SJSA1 (cell line): ENCODE measurements around the gene VEGFC. TPM values are rescaled to one million over a fixed set of nuclear protein-coding genes. Genes with fewer than 3 reads are reported as not detected.

Experiments
- DNase-seq, 2 experiments: peaks; one replicate each; pipeline ENCODE4 v3.0.0-alpha.2; 2015 to 2020; ENCODE audit warnings: low spot score in 2 of 2, low read depth in 1 of 2
- H3K27ac ChIP-seq: fragments of 250-450 bp; sonication (Bioruptor Pico); 2 replicates; pipeline ENCODE4 v1.5.1; 2020; ENCODE audit warnings: mild to moderate bottlenecking, moderate library complexity
- H3K27me3 ChIP-seq: fragments of 250-450 bp; sonication (Bioruptor Pico); replicated peaks from 2 replicates; pipeline ENCODE4 v1.5.1; 2020; ENCODE audit warnings: mild to moderate bottlenecking, moderate library complexity
- H3K36me3 ChIP-seq: fragments of 250-450 bp; sonication (Bioruptor Pico); 2 replicates; pipeline ENCODE4 v1.5.1; 2020; ENCODE audit warnings: mild to moderate bottlenecking
- H3K4me1 ChIP-seq: fragments of 250-450 bp; sonication (Bioruptor Pico); replicated peaks from 2 replicates; pipeline ENCODE4 v1.6.1; 2021; ENCODE audit warnings: mild to moderate bottlenecking
- H3K4me3 ChIP-seq: fragments of 250-450 bp; sonication (Bioruptor Pico); 2 replicates; pipeline ENCODE4 v1.5.1; 2020; ENCODE audit warnings: mild to moderate bottlenecking
- H3K9me3 ChIP-seq: fragments of 250-450 bp; sonication (Bioruptor Pico); replicated peaks from 2 replicates; pipeline ENCODE4 v1.5.1; 2020; ENCODE audit warnings: mild to moderate bottlenecking
- total RNA-seq: library from RNA; depleted of rRNA; stranded (reverse); fragments of >200 nt; shearing (Covaris generic); gene quantifications from 2 replicates; pipeline ENCODE4 v1.2.3, GENCODE V29; 2014

The VEGFC gene
- total RNA-seq, 1 experiment from 2014 or later = 19.0 TPM

DNA sequence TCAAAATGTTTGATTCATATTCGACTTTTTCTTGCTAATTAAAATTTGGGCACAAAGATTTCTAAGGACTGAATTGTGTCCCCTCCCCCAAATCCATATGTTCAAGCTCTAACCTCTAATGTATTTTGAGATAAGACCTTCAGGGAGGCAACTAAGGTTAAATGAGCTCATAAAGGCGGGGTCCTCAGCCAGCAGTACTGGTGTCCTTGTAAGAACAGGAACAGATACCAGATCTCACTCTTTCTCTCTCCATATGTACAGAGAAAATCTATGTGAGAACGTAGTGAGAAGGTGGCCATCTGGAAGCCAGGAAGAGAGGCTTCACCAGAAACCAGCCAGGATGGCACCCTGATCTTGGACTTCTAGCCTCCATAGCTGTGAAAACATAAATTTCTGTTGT lies 116.9 kb downstream of the VEGFC start:
- Histone ChIP-seq H3K9me3 (no peaks in the 10 kb centered on the region), H3K36me3 (no peaks in the 10 kb centered on the region), H3K4me3 (no peak overlapping the region), H3K27me3 (no peaks in the 10 kb centered on the region), H3K27ac (no peak overlapping the region), H3K4me1 (no peaks in the 10 kb centered on the region)
- DNase-seq = no peak

DNA sequence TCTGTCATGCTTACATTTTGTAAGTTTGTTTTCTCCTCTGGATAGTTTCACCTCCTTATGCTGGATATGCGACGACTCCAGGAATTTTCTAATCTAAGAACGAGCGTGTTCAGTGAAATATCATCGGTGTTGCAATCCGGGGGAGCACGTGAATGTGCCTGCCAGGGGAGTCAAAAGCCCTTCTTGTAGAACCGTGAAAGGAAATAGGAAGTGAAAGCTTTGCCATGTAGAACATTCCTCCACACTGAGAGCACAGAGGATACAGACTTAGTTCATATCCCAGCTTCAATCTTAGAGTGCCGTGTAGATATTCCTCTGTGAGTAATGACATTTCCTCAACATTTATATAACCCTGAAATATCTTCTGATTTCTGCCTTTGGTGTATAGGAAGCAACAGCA lies 121.2 kb downstream of the VEGFC start:
- H3K36me3 ChIP-seq = no peaks in the 10 kb centered on the region
- H3K27ac ChIP-seq = no peak overlapping the region
- DNase-seq = no peak

DNA sequence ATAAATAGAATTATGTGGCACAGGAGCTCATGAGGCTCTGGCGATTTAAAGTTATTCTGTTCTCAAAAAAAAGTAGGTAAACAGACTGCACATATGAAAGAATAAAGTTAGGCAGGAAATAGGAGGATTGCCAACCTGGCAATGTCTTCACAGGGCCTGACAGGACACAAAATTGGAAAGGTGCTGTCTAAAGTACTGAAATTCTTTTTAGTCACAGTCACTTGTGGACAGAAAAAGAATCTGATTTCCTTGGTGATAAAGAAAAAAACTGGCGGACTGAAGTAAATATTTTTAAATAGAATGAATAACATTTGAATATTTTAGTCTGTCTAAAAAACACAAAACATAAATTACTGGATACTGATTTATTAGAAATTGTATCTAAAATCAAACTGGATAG lies 124.4 kb downstream of the VEGFC start:
- H3K27me3 ChIP-seq = no peaks in the 10 kb centered on the region
- no peak for DNase-seq
- H3K27ac ChIP-seq = no peak overlapping the region
- no peaks in the 10 kb centered on the region for H3K36me3 ChIP-seq
- H3K4me3 ChIP-seq = no peak overlapping the region
- no peaks in the 10 kb centered on the region for H3K4me1 ChIP-seq
- H3K9me3 ChIP-seq = no peaks in the 10 kb centered on the region

More for the DNA sequence above, 121.2 kb downstream of the VEGFC start:
- no peaks in the 10 kb centered on the region for H3K4me1 ChIP-seq
- H3K27me3 ChIP-seq = no peaks in the 10 kb centered on the region
- H3K9me3 ChIP-seq = no peaks in the 10 kb centered on the region
- no peak overlapping the region for H3K4me3 ChIP-seq

DNA sequence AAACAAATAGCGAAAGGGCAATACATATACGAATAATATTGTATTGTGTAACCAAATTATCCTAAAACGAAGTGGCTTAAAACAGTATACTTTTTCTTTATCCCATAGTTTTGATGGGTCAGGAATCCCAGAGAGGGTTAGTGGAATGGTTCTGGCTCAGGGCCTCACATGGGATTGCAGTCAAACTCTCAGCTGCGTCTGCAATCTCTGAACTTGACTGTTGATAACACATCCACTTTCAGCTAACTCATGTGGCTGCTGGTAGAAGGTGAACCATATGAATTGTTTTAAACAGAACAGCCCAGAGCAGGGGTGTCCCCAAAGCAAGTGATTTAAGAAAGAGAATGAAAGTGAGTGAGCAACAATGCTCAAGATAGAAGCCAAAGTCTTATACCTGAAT lies 127.8 kb downstream of the VEGFC start:
- Histone ChIP-seq H3K4me1 (no peaks in the 10 kb centered on the region), H3K36me3 (no peaks in the 10 kb centered on the region), H3K4me3 (no peak overlapping the region), H3K9me3 (no peaks in the 10 kb centered on the region; the same call in 1 of the 2 replicates), H3K27ac (no peak overlapping the region), H3K27me3 (no peaks in the 10 kb centered on the region)
- no peak for DNase-seq

DNA sequence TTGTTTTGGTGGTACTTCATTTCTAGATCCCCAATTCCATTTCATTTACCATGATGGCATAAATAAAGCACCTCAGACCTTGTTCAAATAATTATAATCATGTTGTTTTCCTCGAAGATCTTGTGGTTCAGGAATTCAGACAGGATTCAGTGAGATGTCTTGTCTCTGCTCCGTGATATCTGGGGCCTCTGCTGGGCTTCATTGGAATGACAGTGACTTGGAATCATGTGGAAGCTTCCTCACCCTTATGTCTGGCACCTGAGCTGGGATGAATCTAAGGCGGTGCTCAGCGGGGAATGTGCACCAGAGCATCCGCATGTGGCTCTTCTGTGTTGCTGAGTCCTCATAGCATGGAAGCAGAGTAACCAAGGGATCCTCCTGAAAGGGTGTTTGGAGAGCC lies 132.2 kb downstream of the VEGFC start:
- no peak overlapping the region for H3K27ac ChIP-seq
- no peak overlapping the region for H3K4me3 ChIP-seq
- DNase-seq = no peak
- no peaks in the 10 kb centered on the region for H3K27me3 ChIP-seq
- no peaks in the 10 kb centered on the region for H3K36me3 ChIP-seq
- H3K4me1 ChIP-seq = no peaks in the 10 kb centered on the region
- H3K9me3 ChIP-seq = no peaks in the 10 kb centered on the region; the same call in 1 of the 2 replicates

DNA sequence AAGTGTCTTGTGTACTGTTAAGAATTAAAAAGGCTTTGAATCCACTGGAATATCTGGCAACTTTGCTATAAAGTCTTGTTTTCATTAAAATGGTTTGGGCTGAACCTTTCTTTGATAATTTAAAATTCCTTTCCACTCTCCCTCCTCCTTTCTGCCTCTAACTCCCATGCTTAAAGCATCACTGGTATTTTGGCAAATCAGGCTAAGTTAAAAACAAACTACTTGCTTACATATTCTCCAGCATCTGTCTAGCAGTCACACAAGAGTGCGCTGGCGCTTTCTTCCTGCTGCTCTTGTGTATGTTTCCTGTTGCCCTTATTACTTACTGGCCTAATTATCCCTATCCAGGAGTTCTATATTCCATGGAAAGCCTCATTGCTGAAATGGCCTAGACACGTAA lies 136.6 kb downstream of the VEGFC start:
- H3K4me1 ChIP-seq = no peaks in the 10 kb centered on the region
- no peaks in the 10 kb centered on the region; the same call in 1 of the 2 replicates for H3K9me3 ChIP-seq
- no peak overlapping the region for H3K27ac ChIP-seq
- H3K27me3 ChIP-seq = no peaks in the 10 kb centered on the region
- H3K36me3 ChIP-seq = no peaks in the 10 kb centered on the region
- H3K4me3 ChIP-seq = no peak overlapping the region
- no peak for DNase-seq

DNA sequence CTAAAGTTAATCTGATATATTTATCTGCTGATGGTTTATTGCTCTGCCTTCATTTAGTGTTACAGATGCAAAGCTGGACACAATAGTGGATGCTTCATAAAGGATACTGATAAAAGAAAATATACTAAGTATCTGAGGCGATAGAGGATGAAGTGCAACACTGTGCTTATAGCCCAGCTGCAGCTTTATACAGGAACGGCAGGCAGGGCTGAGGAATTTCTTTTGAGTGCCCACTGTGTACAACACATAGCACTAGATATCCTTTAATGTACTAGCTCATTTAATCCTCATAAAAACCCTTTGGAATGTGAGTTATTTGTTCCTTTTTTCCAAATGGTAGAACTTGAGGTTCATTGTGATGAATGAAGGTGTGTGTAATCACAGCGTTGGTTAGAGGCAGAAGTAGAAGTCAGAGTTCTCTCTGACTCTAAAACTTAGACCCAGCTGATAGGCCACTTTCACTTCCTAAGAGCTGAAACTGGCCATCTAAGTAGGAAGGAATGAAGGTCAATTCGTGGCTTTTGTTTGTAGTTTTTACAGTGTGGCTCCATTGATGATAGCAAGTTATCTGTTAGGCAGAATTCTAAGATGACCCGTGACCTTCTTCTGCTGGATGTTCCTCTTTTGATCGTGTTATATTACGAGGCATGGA lies 138.0 kb downstream of the VEGFC start:
- Histone ChIP-seq H3K9me3 (no peaks in the 10 kb centered on the region), H3K27me3 (no peaks in the 10 kb centered on the region), H3K4me3 (no peak overlapping the region), H3K36me3 (no peaks in the 10 kb centered on the region), H3K27ac (no peak overlapping the region), H3K4me1 (no peaks in the 10 kb centered on the region)
- no peak for DNase-seq

DNA sequence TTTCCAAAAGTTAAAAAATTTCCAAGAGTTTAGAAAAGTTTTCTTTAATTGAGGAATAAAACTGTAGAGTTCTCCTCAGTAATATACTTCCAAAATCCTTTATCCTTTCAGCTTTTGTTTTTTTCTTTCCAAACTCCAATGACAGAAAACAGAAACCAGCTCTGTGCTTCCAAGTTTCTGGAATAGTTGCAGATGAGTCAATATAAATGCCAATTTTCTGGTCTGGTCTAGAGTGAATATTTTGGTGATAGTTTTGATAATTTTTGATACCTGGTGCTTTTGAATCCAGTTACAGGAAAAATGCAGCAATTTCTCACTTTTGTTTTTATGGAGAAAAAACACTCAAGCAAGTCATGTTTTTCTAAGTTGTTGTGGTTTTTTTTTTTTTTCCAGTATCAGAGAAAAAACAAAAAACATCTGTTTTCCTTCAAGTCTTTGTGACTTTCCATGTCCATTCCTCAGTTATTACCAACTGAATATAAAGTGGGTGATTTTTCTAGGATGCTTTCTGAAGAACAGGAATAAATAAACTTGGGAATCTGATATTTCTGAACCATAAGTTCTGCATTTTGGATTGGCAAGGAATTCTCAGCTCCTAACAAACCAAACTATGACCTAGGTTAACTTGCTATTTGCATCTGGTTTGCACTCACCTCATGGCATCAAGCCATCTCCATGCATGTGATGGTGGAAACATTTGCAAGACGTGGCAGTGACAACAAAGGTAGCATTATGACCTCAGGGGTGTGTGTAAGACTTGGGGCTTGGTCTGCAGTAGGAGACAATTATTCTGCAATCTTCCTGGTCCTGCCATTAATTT lies 139.1 kb downstream of the VEGFC start:
- Histone ChIP-seq H3K4me1 (no peaks in the 10 kb centered on the region), H3K27me3 (no peaks in the 10 kb centered on the region), H3K36me3 (no peaks in the 10 kb centered on the region), H3K9me3 (no peaks in the 10 kb centered on the region), H3K4me3 (no peak overlapping the region), H3K27ac (no peak overlapping the region)
- no peak for DNase-seq

DNA sequence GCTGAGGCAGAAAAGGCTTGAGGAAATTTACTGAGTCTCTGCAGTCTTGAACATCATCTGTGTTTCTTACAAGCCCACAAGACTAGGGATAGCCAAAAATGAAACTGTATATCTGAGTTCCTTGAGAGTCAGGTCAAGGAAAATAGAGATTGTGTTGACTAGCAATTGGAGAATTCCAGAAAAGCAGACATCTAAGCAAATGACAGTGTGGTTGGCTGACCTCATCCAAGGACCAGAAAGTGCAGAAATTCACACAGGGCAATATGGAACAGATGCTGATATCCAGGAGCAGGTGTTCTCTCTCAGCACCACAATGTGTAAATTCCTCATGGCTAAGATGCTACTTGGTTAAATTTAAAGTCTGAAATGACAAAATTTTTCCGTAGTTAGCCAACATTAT lies 146.4 kb downstream of the VEGFC start:
- H3K9me3 ChIP-seq = no peaks in the 10 kb centered on the region
- H3K27me3 ChIP-seq = no peaks in the 10 kb centered on the region
- H3K4me1 ChIP-seq = no peaks in the 10 kb centered on the region
- no peak overlapping the region for H3K27ac ChIP-seq
- H3K36me3 ChIP-seq = no peaks in the 10 kb centered on the region
- DNase-seq = no peak
- no peak overlapping the region for H3K4me3 ChIP-seq

DNA sequence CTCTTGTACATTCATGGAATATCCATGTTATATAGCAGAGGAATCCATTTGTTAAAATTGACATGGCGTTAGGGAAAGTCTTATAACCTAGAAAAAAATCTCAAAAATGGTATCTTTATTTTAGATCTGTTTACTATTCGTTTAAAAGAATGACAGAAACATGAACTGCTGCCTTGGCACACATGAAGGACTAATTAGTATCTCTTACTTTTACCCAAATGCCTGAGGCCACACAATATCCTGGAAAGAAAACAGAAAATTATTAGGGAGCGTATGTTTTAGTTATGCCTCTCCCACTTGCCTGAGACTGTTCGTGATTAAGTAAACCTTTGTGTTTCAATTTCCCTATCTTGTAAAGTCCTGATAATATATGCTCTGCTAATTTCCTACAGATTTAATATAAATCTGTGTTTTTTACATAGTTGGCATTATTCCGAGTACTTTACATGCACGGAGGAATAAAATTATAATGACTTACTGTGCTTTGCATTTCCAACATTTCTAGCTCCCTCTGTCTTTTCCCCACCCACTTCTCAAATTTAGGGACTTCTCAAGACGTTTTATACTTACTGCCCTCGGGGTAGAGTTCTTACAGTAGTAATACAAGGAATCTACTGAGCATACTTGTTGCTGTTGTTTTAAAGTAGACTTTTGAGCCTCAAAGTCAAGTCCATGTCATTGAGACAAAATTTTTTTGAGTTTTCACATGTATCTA lies 147.3 kb downstream of the VEGFC start:
- no peak for DNase-seq

DNA sequence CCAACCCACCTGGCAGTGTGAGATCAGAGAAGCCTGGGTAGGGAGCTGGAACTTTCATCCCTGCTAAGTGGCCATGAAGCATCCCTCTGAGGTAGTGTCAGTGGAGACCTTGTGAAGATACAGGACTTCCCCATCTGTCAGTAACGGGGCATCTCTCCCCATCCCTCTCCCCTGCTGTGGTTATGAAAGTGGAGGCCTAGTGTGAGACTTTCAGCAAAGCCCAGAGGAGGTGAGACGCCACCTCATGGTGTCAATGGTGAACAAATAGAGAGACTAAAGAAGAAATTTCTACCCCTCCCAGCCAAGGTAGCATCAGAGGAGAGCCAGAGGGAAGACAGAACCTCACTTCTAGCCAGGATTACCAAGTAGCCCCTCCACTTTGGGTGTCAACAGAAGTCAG lies 150.2 kb downstream of the VEGFC start:
- Histone ChIP-seq H3K4me1 (no peaks in the 10 kb centered on the region), H3K4me3 (no peak overlapping the region), H3K9me3 (no peaks in the 10 kb centered on the region), H3K27ac (no peak overlapping the region), H3K36me3 (no peaks in the 10 kb centered on the region), H3K27me3 (no peaks in the 10 kb centered on the region)
- no peak for DNase-seq

More for the DNA sequence above, 147.3 kb downstream of the VEGFC start:
- no peaks in the 10 kb centered on the region for H3K9me3 ChIP-seq
- no peak overlapping the region for H3K4me3 ChIP-seq
- H3K27ac ChIP-seq = no peak overlapping the region
- H3K4me1 ChIP-seq = no peaks in the 10 kb centered on the region
- no peaks in the 10 kb centered on the region for H3K27me3 ChIP-seq
- H3K36me3 ChIP-seq = no peaks in the 10 kb centered on the region

DNA sequence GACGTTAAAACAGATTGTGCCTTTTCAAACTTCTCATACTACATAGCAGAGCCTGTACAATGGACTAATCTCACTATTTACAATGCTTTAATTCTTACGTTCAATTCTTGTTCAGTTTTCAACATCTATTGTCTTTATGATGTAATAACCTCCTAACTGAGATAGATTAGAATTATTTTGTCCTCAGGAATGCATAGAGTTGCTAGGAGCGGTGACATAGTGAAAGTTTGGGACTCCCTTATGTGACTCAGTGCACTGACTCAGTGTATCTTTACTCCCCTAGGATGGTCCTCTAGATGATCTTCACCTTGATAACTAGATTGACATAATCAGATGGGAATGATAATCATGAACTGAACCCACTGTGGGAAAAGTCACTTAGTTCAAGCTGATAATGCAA lies 151.5 kb downstream of the VEGFC start:
- no peak overlapping the region for H3K4me3 ChIP-seq
- no peaks in the 10 kb centered on the region for H3K4me1 ChIP-seq
- H3K9me3 ChIP-seq = no peaks in the 10 kb centered on the region
- no peak for DNase-seq
- no peaks in the 10 kb centered on the region for H3K36me3 ChIP-seq
- H3K27me3 ChIP-seq = no peaks in the 10 kb centered on the region
- H3K27ac ChIP-seq = no peak overlapping the region

DNA sequence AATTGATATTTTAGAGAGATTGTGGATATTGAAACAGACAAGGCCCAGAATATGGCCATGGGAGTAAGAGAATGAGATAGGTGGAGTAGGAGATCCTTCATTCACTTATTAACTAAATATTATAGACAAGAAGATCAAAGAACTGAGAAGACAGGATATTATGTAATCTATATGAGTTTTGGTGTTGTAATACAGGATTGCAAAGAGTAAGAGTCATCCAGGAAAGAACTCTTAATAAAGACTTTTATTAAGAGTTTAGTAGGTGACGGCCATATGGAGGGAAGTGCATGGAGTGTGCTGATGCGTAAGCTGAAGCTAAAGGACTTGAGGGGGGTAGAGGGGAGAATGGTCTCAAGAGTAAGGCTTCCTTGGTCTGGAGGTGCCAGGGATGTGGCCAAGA lies 153.7 kb downstream of the VEGFC start:
- Histone ChIP-seq H3K36me3 (no peaks in the 10 kb centered on the region), H3K27ac (no peak overlapping the region), H3K27me3 (no peaks in the 10 kb centered on the region), H3K9me3 (no peaks in the 10 kb centered on the region), H3K4me3 (no peak overlapping the region), H3K4me1 (0 out of 2 replicates have a peak, but pooled peaks cover 3% of the 10 kb centered on the region)
- no peak for DNase-seq

DNA sequence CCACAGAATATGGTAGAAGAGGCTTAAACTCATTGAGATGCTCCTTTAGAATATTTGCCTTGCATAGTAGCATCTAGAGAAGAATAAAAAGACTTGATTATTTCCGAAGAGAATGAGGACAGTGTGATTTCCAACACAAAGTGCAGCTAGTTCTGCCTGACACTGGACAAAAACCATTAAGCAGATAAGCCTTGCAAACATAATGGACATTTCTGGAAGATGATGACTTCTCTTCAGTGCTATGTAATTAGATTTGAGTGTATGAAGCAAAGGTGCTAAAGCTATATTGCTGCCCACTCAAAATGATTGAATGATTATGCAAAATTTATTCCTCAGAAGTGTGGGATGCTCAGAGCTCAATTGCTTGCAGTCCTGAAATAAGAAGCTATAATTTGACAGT lies 156.4 kb downstream of the VEGFC start:
- Histone ChIP-seq H3K36me3 (no peaks in the 10 kb centered on the region), H3K27me3 (no peaks in the 10 kb centered on the region), H3K4me3 (no peak overlapping the region), H3K27ac (no peak overlapping the region), H3K4me1 (0 out of 2 replicates have a peak, but pooled peaks cover 3% of the 10 kb centered on the region), H3K9me3 (no peaks in the 10 kb centered on the region)
- DNase-seq = no peak
